ENCODE results near the gene CCDC106.

CCDC106 gene

GRCh38 chr19:55667511-55667910 is 19.5 kb downstream of the CCDC106 start:
- H3K4me3 ChIP-seq (ENCODE audit: low read depth in 1 of 2, low read length in 2 of 2), result no peak overlapping the region

DNA sequence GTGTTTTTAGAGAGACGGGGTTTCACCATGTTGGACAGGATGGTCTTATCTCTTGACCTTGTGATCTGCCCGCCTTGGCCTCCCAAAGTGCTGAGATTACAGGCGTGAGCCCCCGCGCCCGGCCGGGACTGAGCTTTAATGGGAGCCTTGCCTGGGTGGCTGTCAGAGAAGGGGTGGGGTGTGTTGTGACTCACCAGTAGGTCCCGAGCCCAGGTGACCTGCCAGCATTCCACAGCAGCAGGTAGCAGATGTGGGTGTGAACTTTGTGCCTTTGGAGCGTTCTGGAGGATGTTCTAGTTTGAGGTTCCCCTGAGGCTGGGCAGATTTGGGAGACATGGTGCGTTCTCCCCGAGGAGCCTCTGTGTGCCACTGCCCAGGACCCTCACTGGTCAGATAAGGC is 19.9 kb downstream of the CCDC106 start:
- peaks cover 45 to 85% of the 10 kb centered on the region in 2 donors for H3K36me3 ChIP-seq (ENCODE audit: control insufficient read depth in 1 of 2, insufficient read depth in 2 of 2, low read length in 2 of 2)
- no peak overlapping the region for H3K4me3 ChIP-seq (ENCODE audit: low read depth in 1 of 2, low read length in 2 of 2)
- H3K27ac ChIP-seq (ENCODE audit: low read depth, low read length), result no peak overlapping the region
- no peak overlapping the region for H3K9ac ChIP-seq (ENCODE audit: low read depth in 1 of 2, low read length in 2 of 2)
- peaks cover 24 to 29% of the 10 kb centered on the region in 2 donors for H3K4me1 ChIP-seq (ENCODE audit: control insufficient read depth in 1 of 2, insufficient read depth in 2 of 2, low read length in 2 of 2)
- no peaks in the 10 kb centered on the region for H3K27me3 ChIP-seq (ENCODE audit: control insufficient read depth in 1 of 2, insufficient read depth in 2 of 2, low read length in 2 of 2)
- H3K9me3 ChIP-seq (ENCODE audit: control insufficient read depth in 1 of 2, low read length in 2 of 2), result no peaks in the 10 kb centered on the region

More at GRCh38 chr19:55667511-55667910, 19.5 kb downstream of the CCDC106 start:
- Histone ChIP-seq H3K36me3 (ENCODE audit: control insufficient read depth in 1 of 2, insufficient read depth in 2 of 2, low read length in 2 of 2) (peaks cover 49 to 90% of the 10 kb centered on the region in 2 donors), H3K4me1 (ENCODE audit: control insufficient read depth in 1 of 2, insufficient read depth in 2 of 2, low read length in 2 of 2) (peaks cover 24 to 29% of the 10 kb centered on the region in 2 donors), H3K9me3 (ENCODE audit: control insufficient read depth in 1 of 2, low read length in 2 of 2) (no peaks in the 10 kb centered on the region), H3K27me3 (ENCODE audit: control insufficient read depth in 1 of 2, insufficient read depth in 2 of 2, low read length in 2 of 2) (no peaks in the 10 kb centered on the region), H3K27ac (ENCODE audit: low read depth, low read length) (no peak overlapping the region), H3K9ac (ENCODE audit: low read depth in 1 of 2, low read length in 2 of 2) (no peak overlapping the region)

DNA sequence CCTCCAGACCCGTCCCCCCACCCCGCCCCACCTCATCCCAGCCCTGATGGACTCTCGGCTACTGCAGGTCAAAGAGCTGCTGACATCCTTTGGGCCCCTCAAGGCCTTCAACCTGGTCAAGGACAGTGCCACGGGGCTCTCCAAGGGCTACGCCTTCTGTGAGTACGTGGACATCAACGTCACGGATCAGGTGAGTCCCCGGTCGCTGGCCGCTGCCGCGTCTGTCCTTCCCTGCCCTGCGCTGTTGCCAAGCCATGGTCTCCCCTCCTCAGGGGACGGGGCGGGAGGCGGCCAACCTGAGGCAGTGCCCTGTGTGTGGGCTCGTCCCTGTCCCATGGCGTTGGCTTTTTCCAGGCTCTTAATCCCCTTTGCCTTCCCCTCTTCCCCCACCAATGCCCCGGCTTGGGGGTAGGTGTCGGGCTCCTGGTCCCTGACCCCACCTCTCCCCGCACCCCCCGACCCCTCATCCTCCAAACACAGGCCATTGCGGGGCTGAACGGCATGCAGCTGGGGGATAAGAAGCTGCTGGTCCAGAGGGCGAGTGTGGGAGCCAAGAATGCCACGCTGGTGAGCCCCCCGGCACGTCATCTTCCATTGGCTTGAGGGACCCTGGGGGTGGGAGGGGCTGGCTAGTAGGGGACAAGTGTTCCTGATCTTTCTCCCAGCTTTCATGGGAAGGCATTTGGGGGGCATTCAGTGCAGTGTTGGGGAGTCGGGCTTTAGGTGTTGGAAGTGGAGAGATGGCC is 20.8 kb downstream of the CCDC106 start:
- Histone ChIP-seq H3K4me1 (ENCODE audit: control insufficient read depth in 1 of 2, insufficient read depth in 2 of 2, low read length in 2 of 2) (peaks cover 24 to 29% of the 10 kb centered on the region in 2 donors), H3K9me3 (ENCODE audit: control insufficient read depth in 1 of 2, low read length in 2 of 2) (no peaks in the 10 kb centered on the region), H3K27ac (ENCODE audit: low read depth, low read length) (no peak overlapping the region), H3K9ac (ENCODE audit: low read depth in 1 of 2, low read length in 2 of 2) (no peak overlapping the region), H3K4me3 (ENCODE audit: low read depth in 1 of 2, low read length in 2 of 2) (no peak overlapping the region), H3K27me3 (ENCODE audit: control insufficient read depth in 1 of 2, insufficient read depth in 2 of 2, low read length in 2 of 2) (no peaks in the 10 kb centered on the region), H3K36me3 (ENCODE audit: control insufficient read depth in 1 of 2, insufficient read depth in 2 of 2, low read length in 2 of 2) (peaks cover 39 to 82% of the 10 kb centered on the region in 2 donors)

- no peak overlapping the region for H3K27ac ChIP-seq (ENCODE audit: low read depth, low read length)
- peaks cover 33 to 73% of the 10 kb centered on the region in 2 donors for H3K36me3 ChIP-seq (ENCODE audit: control insufficient read depth in 1 of 2, insufficient read depth in 2 of 2, low read length in 2 of 2)
- H3K9me3 ChIP-seq (ENCODE audit: control insufficient read depth in 1 of 2, low read length in 2 of 2), result no peaks in the 10 kb centered on the region
- H3K27me3 ChIP-seq (ENCODE audit: control insufficient read depth in 1 of 2, insufficient read depth in 2 of 2, low read length in 2 of 2), result no peaks in the 10 kb centered on the region
- no peak overlapping the region for H3K4me3 ChIP-seq (ENCODE audit: low read depth in 1 of 2, low read length in 2 of 2)
- H3K9ac ChIP-seq (ENCODE audit: low read depth in 1 of 2, low read length in 2 of 2), result no peak overlapping the region
- peaks cover 24 to 29% of the 10 kb centered on the region in 2 donors for H3K4me1 ChIP-seq (ENCODE audit: control insufficient read depth in 1 of 2, insufficient read depth in 2 of 2, low read length in 2 of 2)
Observed at GRCh38 chr19:55669418-55670279, 21.6 kb downstream of the CCDC106 start.

GRCh38 chr19:55670280-55671053 is 22.5 kb downstream of the CCDC106 start:
- Histone ChIP-seq H3K4me1 (ENCODE audit: control insufficient read depth in 1 of 2, insufficient read depth in 2 of 2, low read length in 2 of 2) (peaks cover 24 to 29% of the 10 kb centered on the region in 2 donors), H3K27ac (ENCODE audit: low read depth, low read length) (no peak overlapping the region), H3K9ac (ENCODE audit: low read depth in 1 of 2, low read length in 2 of 2) (no peak overlapping the region), H3K4me3 (ENCODE audit: low read depth in 1 of 2, low read length in 2 of 2) (no peak overlapping the region), H3K9me3 (ENCODE audit: control insufficient read depth in 1 of 2, low read length in 2 of 2) (no peaks in the 10 kb centered on the region), H3K27me3 (ENCODE audit: control insufficient read depth in 1 of 2, insufficient read depth in 2 of 2, low read length in 2 of 2) (no peaks in the 10 kb centered on the region), H3K36me3 (ENCODE audit: control insufficient read depth in 1 of 2, insufficient read depth in 2 of 2, low read length in 2 of 2) (peaks cover 33 to 67% of the 10 kb centered on the region in 2 donors)

GRCh38 chr19:55671054-55671378 is 23.0 kb downstream of the CCDC106 start:
- Histone ChIP-seq H3K4me1 (ENCODE audit: control insufficient read depth in 1 of 2, insufficient read depth in 2 of 2, low read length in 2 of 2) (peaks cover 24 to 35% of the 10 kb centered on the region in 2 donors), H3K4me3 (ENCODE audit: low read depth in 1 of 2, low read length in 2 of 2) (no peak overlapping the region), H3K9ac (ENCODE audit: low read depth in 1 of 2, low read length in 2 of 2) (no peak overlapping the region), H3K27ac (ENCODE audit: low read depth, low read length) (no peak overlapping the region), H3K9me3 (ENCODE audit: control insufficient read depth in 1 of 2, low read length in 2 of 2) (no peaks in the 10 kb centered on the region), H3K27me3 (ENCODE audit: control insufficient read depth in 1 of 2, insufficient read depth in 2 of 2, low read length in 2 of 2) (no peaks in the 10 kb centered on the region), H3K36me3 (ENCODE audit: control insufficient read depth in 1 of 2, insufficient read depth in 2 of 2, low read length in 2 of 2) (peaks cover 31 to 62% of the 10 kb centered on the region in 2 donors)

DNA sequence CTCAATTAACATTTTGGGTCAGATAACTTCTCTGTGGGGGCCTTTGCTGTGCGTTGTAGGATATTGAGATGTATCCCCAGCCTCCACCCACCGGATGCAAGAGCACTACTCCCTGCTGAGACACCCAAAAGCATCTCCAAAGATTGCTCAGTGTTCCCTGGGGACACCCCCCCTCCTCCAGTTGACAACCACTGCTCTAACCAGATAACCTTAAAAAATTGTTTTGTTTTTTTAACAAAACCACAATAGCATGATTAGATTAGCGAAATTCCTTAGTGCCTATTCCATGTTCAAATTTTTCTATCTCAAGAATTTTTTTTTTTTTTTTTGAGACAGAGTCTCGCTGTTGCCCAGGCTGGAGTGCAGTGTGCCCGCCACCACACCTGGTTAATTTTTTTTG is 24.4 kb downstream of the CCDC106 start:
- Histone ChIP-seq H3K4me1 (ENCODE audit: control insufficient read depth in 1 of 2, insufficient read depth in 2 of 2, low read length in 2 of 2) (peaks cover 26 to 35% of the 10 kb centered on the region in 2 donors), H3K9ac (ENCODE audit: low read depth in 1 of 2, low read length in 2 of 2) (no peak overlapping the region), H3K36me3 (ENCODE audit: control insufficient read depth in 1 of 2, insufficient read depth in 2 of 2, low read length in 2 of 2) (peaks cover 21 to 48% of the 10 kb centered on the region in 2 donors)

GRCh38 chr19:55673465-55673864 is 25.5 kb downstream of the CCDC106 start:
- Histone ChIP-seq H3K36me3 (ENCODE audit: control insufficient read depth in 1 of 2, insufficient read depth in 2 of 2, low read length in 2 of 2) (peaks cover 25 to 46% of the 10 kb centered on the region in 2 donors), H3K9ac (ENCODE audit: low read depth in 1 of 2, low read length in 2 of 2) (no peak overlapping the region), H3K4me1 (ENCODE audit: control insufficient read depth in 1 of 2, insufficient read depth in 2 of 2, low read length in 2 of 2) (peaks cover 26 to 37% of the 10 kb centered on the region in 2 donors), H3K9me3 (ENCODE audit: control insufficient read depth in 1 of 2, low read length in 2 of 2) (no peaks in the 10 kb centered on the region), H3K4me3 (ENCODE audit: low read depth in 1 of 2, low read length in 2 of 2) (no peak overlapping the region), H3K27ac (ENCODE audit: low read depth, low read length) (no peak overlapping the region), H3K27me3 (ENCODE audit: control insufficient read depth in 1 of 2, insufficient read depth in 2 of 2, low read length in 2 of 2) (no peaks in the 10 kb centered on the region)

More for the DNA sequence above, 24.4 kb downstream of the CCDC106 start:
- H3K4me3 ChIP-seq (ENCODE audit: low read depth in 1 of 2, low read length in 2 of 2), result no peak overlapping the region
- H3K27ac ChIP-seq (ENCODE audit: low read depth, low read length), result no peak overlapping the region
- no peaks in the 10 kb centered on the region for H3K27me3 ChIP-seq (ENCODE audit: control insufficient read depth in 1 of 2, insufficient read depth in 2 of 2, low read length in 2 of 2)
- H3K9me3 ChIP-seq (ENCODE audit: control insufficient read depth in 1 of 2, low read length in 2 of 2), result no peaks in the 10 kb centered on the region

- H3K27ac ChIP-seq (ENCODE audit: low read depth, low read length), result no peak overlapping the region
- no peaks in the 10 kb centered on the region for H3K27me3 ChIP-seq (ENCODE audit: control insufficient read depth in 1 of 2, insufficient read depth in 2 of 2, low read length in 2 of 2)
- peaks cover 24 to 46% of the 10 kb centered on the region in 2 donors for H3K36me3 ChIP-seq (ENCODE audit: control insufficient read depth in 1 of 2, insufficient read depth in 2 of 2, low read length in 2 of 2)
- H3K4me1 ChIP-seq (ENCODE audit: control insufficient read depth in 1 of 2, insufficient read depth in 2 of 2, low read length in 2 of 2), result peaks cover 29 to 41% of the 10 kb centered on the region in 2 donors
- H3K4me3 ChIP-seq (ENCODE audit: low read depth in 1 of 2, low read length in 2 of 2), result no peak overlapping the region
- H3K9ac ChIP-seq (ENCODE audit: low read depth in 1 of 2, low read length in 2 of 2), result no peak overlapping the region
- H3K9me3 ChIP-seq (ENCODE audit: control insufficient read depth in 1 of 2, low read length in 2 of 2), result no peaks in the 10 kb centered on the region
Observed at GRCh38 chr19:55673889-55674288, 25.9 kb downstream of the CCDC106 start.
